HEK293T (cell line): Measurements from ENCODE around the gene CBFA2T3.

Experiments
- CTCF ChIA-PET: fragments of 350-600 bp; formaldehyde crosslinking; extraction: SDS; loops from one replicate; lab custom pipeline; 2021; ENCODE audit warnings: antibody characterized with exemption, inconsistent platforms; lab: Yijun Ruan, JAX
- POLR2A ChIA-PET: fragments of 350-600 bp; formaldehyde crosslinking; extraction: SDS; loops from one replicate; lab custom pipeline; 2020; ENCODE audit warnings: antibody characterized with exemption, inconsistent platforms; lab: Yijun Ruan, JAX
- DNase-seq: peaks from one replicate; pipeline ENCODE4 v3.0.0; 2012; ENCODE audit warnings: mixed read lengths; ENCODE audit errors: extremely low spot score
- ARNT ChIP-seq: fragments of 450-650 bp; IDR thresholded peaks from 2 replicates; pipeline ENCODE4 v1.6.1; 2017; ENCODE audit warnings: mild to moderate bottlenecking
- BHLHE40 ChIP-seq: fragments of 450-650 bp; IDR thresholded peaks from 2 replicates; pipeline ENCODE4 v1.6.1; 2016; ENCODE audit warnings: mild to moderate bottlenecking, moderate library complexity, borderline replicate concordance
- CTBP1 ChIP-seq: fragments of 450-650 bp; IDR thresholded peaks from 2 replicates; pipeline ENCODE4 v1.6.1; 2016; ENCODE audit warnings: borderline replicate concordance
- ELF4 ChIP-seq: fragments of 450-650 bp; IDR thresholded peaks from 2 replicates; pipeline ENCODE4 v1.6.1; 2017; ENCODE audit warnings: antibody characterized with exemption
- FOXA1 ChIP-seq: fragments of 450-650 bp; IDR thresholded peaks from 2 replicates; pipeline ENCODE4 v1.6.1; 2016; ENCODE audit warnings: mild to moderate bottlenecking
- FOXK2 ChIP-seq: fragments of 450-650 bp; IDR thresholded peaks from 2 replicates; pipeline ENCODE4 v1.6.1; 2016; ENCODE audit warnings: mild to moderate bottlenecking
- FOXM1 ChIP-seq: fragments of 450-650 bp; IDR thresholded peaks from 2 replicates; pipeline ENCODE4 v1.6.1; 2017; ENCODE audit warnings: mild to moderate bottlenecking, borderline replicate concordance
- HDGF ChIP-seq: fragments of 450-650 bp; IDR thresholded peaks from 2 replicates; pipeline ENCODE4 v1.6.1; 2017; ENCODE audit warnings: antibody characterized with exemption, borderline replicate concordance
- L3MBTL2 ChIP-seq: fragments of 450-650 bp; conservative IDR thresholded peaks from 2 replicates; pipeline ENCODE4 v1.6.1; 2016; ENCODE audit warnings: mild to moderate bottlenecking
- LEF1 ChIP-seq: fragments of 450-650 bp; IDR thresholded peaks from 2 replicates; pipeline ENCODE4 v1.6.1; 2017; ENCODE audit warnings: mild to moderate bottlenecking, borderline replicate concordance
- NFRKB ChIP-seq: fragments of 450-650 bp; IDR thresholded peaks from 2 replicates; pipeline ENCODE4 v1.6.1; 2016; ENCODE audit warnings: mild to moderate bottlenecking, moderate library complexity
- SP1 ChIP-seq: fragments of 450-650 bp; IDR thresholded peaks from 2 replicates; pipeline ENCODE4 v1.6.1; 2017
- SUZ12 ChIP-seq: fragments of 450-650 bp; IDR thresholded peaks from 2 replicates; pipeline ENCODE4 v1.6.1; 2016; ENCODE audit warnings: mild to moderate bottlenecking
- TARDBP ChIP-seq: fragments of 450-650 bp; IDR thresholded peaks from 2 replicates; pipeline ENCODE4 v1.6.1; 2016
- ZNF384 ChIP-seq: fragments of 450-650 bp; IDR thresholded peaks from 2 replicates; pipeline ENCODE4 v1.6.1; 2016
- TF ChIP-seq, protein P1 (sequence below): fragments of 450-650 bp; IDR thresholded peaks from 2 replicates; pipeline ENCODE4 v1.6.1; 2016

Gene CBFA2T3

DNA sequence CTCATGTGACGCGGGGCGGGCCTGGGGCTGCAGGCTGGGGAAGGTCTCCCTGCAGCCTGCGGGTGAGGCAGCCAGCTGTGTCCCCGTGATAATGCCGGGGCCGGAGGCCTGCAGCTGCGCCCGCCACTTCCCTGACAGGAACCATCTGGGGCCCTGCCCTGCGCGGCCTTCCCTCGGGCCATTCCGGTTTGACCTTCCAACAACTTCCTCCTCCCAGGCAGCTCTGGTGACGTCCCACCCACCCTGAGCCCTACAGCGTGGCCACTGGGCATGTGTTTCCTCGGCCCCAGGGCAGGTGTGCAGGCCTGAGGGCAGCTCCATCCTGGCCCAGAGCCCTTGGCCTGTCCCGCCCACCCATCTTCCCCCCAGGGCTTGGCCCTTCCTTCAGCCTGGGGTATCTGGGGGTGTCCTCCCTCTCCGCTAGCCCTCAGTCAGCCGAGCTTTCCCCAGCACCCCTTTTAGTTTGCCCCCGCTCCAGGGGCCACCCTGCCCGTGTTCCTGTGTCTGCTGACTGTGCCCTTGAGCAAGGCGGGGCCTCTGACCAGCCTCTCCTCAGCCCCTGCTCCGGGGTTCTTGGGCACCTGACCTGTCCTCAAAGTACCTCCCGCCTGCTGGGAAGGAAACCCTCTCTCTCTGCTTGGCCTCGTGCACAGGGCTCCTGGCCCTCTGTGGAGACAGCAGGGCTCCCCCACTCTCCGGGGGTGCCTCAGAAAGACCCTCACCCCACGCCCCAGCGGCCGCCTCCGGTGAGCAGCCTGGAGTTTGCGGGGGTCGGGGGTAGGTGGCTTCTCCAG is at the start of gene CBFA2T3:
Gene CBFA2T3 (minus strand): TSS at position 190 of the 794 bp plus-strand sequence. CDS start 400 bp downstream, outside the sequence.
- CTCF ChIA-PET, result no interaction called here
- TF ChIP-seq FOXM1, result no peak
- no peak for TF ChIP-seq FOXK2
- TF ChIP-seq CTBP1, result no peak
- TF ChIP-seq, protein P1, sequence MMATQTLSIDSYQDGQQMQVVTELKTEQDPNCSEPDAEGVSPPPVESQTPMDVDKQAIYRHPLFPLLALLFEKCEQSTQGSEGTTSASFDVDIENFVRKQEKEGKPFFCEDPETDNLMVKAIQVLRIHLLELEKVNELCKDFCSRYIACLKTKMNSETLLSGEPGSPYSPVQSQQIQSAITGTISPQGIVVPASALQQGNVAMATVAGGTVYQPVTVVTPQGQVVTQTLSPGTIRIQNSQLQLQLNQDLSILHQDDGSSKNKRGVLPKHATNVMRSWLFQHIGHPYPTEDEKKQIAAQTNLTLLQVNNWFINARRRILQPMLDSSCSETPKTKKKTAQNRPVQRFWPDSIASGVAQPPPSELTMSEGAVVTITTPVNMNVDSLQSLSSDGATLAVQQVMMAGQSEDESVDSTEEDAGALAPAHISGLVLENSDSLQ, result no peak
- TF ChIP-seq ARNT, result no peak
- no peak for TF ChIP-seq L3MBTL2
- no peak for TF ChIP-seq FOXA1
- no peak for TF ChIP-seq HDGF
- no peak for TF ChIP-seq BHLHE40
- no peak for TF ChIP-seq ELF4
- DNase-seq, result no peak
- POLR2A ChIA-PET, result no interaction called here

DNA sequence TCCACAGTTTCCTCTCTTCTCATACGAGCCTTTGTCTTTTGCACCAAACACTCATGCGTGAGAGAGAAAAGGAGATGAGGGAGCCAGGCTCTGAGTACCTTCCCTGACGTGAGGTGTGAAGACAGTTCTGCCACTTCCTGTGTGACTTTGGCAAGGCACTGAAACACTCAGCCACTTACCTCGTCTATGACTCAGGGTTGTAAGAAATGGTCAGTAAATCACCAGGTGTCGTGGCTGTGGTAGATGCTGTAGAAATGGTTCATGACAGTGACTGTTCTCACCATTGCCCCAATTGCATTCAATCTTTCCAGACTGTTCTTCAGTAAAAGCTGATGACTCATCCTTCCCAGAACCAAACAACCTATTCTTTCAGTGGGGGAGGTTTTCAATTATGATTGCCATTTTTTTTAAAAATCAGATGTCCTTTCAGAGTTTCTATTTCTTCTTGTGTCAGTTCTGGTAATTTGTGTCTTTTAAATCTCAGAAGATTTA is 49.2 kb upstream of the CBFA2T3 start:
- TF ChIP-seq HDGF, result no peak
- no peak for TF ChIP-seq FOXK2
- TF ChIP-seq, protein P1, result no peak
- no peak for TF ChIP-seq SP1
- TF ChIP-seq ZNF384, result no peak
- POLR2A ChIA-PET, result no interaction called here

DNA sequence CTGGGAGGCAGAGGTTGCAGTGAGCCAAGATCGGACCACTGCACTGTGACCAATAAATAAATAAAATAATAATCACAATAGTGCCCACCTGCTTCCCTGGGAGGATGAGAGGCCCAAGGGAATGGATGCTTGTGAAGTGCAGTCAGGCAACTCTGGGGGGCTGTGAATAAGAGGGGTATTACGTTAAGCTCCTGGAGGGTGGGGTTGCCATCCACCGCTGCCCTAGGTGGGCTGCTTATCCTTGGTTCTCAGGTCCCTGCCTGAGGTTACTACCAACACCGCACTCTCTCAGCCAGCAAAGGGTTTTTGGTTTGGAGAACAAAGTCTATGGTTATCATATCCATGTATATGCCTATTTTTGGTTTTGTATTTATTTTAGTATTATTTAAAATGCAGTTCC is 48.6 kb upstream of the CBFA2T3 start:
- TF ChIP-seq LEF1 (no peak), NFRKB (no peak), HDGF (no peak), L3MBTL2 (no peak), FOXK2 (no peak)
- ChIA-PET POLR2A (no interaction called here), CTCF (no interaction called here)
- no peak for DNase-seq

More for the DNA sequence above, 49.2 kb upstream of the CBFA2T3 start:
- CTCF ChIA-PET, result no interaction called here
- DNase-seq, result no peak

DNA sequence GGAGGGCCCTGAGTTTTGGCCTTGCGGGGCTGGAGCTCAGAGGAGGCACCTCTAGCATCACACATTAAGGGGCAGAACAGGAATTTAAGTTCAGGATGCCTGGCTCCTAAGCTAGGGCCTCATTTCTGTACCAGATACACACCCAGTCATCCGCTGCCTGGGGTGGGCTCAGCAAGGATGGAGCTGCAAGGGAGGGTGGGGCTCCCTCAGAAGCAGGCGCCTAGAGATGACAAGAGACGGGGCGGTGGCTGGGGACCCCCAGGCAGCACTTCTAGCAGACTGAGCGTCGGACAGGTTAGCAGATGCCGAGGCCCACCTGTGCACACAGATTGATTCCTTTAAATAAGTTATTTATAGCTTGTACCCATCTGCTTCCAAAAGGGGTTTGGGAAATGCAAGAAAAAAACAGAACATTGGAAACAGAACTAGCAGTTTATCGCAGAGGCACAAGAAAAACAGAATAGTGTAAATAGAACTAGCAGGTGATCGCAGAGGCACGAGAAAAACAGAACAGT is 47.6 kb upstream of the CBFA2T3 start:
- DNase-seq, result no peak
- POLR2A ChIA-PET, result interaction anchor here (0.6 kb wide), 1 partner anchor 203 kb away, joined by 3 read pairs; no protein-coding TSS in a partner anchor
- CTCF ChIA-PET, result no interaction called here
- TF ChIP-seq ZNF384, result no peak
- no peak for TF ChIP-seq SUZ12
- TF ChIP-seq, protein P1, result no peak
- TF ChIP-seq ARNT, result no peak
- no peak for TF ChIP-seq L3MBTL2
- TF ChIP-seq NFRKB, result no peak
- no peak for TF ChIP-seq BHLHE40

DNA sequence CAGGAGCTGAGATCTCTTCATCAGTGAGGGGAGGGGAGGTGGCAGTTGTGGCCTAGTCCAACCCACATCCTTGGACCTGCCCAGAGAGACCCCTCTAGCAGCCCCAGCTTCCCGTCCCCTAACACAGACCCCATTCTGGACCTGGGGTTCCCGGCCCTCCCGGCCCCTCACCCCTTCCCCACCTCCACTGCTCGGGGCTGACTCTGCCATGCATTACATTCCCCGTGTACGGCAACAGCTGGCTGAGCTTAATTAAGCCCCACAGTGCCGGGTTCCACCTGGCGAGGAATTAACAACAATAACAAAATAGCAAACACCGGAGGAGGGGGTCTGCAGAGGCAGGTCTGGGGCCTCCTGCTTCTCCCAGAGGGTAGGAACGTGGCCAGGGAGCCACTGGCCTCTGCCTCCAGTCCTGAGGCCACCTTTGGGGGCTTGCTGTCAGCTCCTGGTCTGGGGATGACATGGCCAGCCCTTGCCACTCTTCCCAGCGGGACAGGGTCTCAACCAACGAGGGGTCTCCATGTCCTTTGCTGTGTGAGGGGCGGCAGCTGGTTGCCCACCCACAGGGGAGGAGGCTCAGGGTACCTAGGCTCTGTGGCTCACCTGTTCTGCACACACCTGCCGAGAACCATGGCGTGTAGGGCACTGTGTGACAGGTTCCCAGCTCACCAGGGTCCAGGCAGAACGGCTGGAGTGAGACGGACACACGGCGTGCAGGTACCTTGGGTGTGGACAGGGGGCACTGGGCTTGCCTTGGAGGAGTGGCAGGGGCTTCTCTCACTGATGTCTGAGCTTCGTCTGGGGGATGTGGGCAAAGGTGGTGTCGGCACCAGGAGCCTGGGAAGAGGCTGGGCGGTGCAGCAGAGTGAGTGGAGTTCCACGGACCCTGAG is 46.9 kb upstream of the CBFA2T3 start:
- ChIA-PET POLR2A (no interaction called here), CTCF (no interaction called here)
- TF ChIP-seq L3MBTL2, result no peak
- TF ChIP-seq, protein P1, result no peak
- no peak for TF ChIP-seq TARDBP
- no peak for TF ChIP-seq CTBP1
- TF ChIP-seq ARNT, result no peak
- TF ChIP-seq FOXK2, result no peak
- no peak for TF ChIP-seq FOXM1
- TF ChIP-seq NFRKB, result no peak
- TF ChIP-seq LEF1, result no peak
- no peak for TF ChIP-seq HDGF
- no peak for TF ChIP-seq SUZ12
- no peak for TF ChIP-seq FOXA1
- TF ChIP-seq BHLHE40, result no peak
- no peak for DNase-seq
